GM19455 (cell line): Measurements from ENCODE around the gene TAF11L2.
"Not testable (repeated sequence)": the region's sequence is repeated elsewhere in the genome, so short reads cannot be mapped to it uniquely, and the experiment has no call there.

Source experiments
- ATAC-seq: cut with Tn5 transposase; IDR thresholded peaks from one replicate; pipeline ENCODE4 v1.9.1; 2021; ENCODE audit not compliant: unreplicated experiment

TAF11L2 gene

GRCh38 chr5:17497931-17498330 is at the start of gene TAF11L2:
TAF11L2 (plus strand) TSS chr5:17498231.
- ATAC-seq: not testable (repeated sequence)

- ATAC-seq: no peak
Observed at GRCh38 chr5:17448877-17449276, 49.2 kb upstream of the TAF11L2 start.

- ATAC-seq: no peak
Observed at GRCh38 chr5:17452936-17453335, 45.1 kb upstream of the TAF11L2 start.

GRCh38 chr5:17455942-17456341 is 42.1 kb upstream of the TAF11L2 start:
- no peak for ATAC-seq

- ATAC-seq: no peak
Observed at GRCh38 chr5:17461793-17462192, 36.2 kb upstream of the TAF11L2 start.

- ATAC-seq: no peak
Observed at GRCh38 chr5:17463653-17464052, 34.4 kb upstream of the TAF11L2 start.

- ATAC-seq: no peak
Observed at GRCh38 chr5:17470064-17470463, 28.0 kb upstream of the TAF11L2 start.

- not testable (repeated sequence) for ATAC-seq
Observed at GRCh38 chr5:17475064-17475463, 23.0 kb upstream of the TAF11L2 start.

- ATAC-seq: no peak
Observed at GRCh38 chr5:17477043-17477442, 21.0 kb upstream of the TAF11L2 start.

GRCh38 chr5:17477573-17478265 is 20.3 kb upstream of the TAF11L2 start:
- ATAC-seq: no peak

GRCh38 chr5:17481378-17481777 is 16.7 kb upstream of the TAF11L2 start:
- ATAC-seq: no peak

- no peak for ATAC-seq
Observed at GRCh38 chr5:17482790-17483189, 15.2 kb upstream of the TAF11L2 start.

GRCh38 chr5:17486464-17487173 is 11.4 kb upstream of the TAF11L2 start:
- ATAC-seq: not testable (repeated sequence)

GRCh38 chr5:17487174-17487512 is 10.9 kb upstream of the TAF11L2 start:
- ATAC-seq: no peak

- not testable (repeated sequence) for ATAC-seq
Observed at GRCh38 chr5:17491257-17491656, 6.8 kb upstream of the TAF11L2 start.

- ATAC-seq: no peak
Observed at GRCh38 chr5:17492770-17493169, 5.3 kb upstream of the TAF11L2 start.

GRCh38 chr5:17497446-17497845 is 585 bp upstream of the TAF11L2 start:
- no peak for ATAC-seq

- ATAC-seq: no peak
Observed at GRCh38 chr5:17511775-17512325, 13.8 kb downstream of the TAF11L2 start.

GRCh38 chr5:17517526-17517925 is 19.5 kb downstream of the TAF11L2 start:
- not testable (repeated sequence) for ATAC-seq

- ATAC-seq: not testable (repeated sequence)
Observed at GRCh38 chr5:17518067-17518466, 20.0 kb downstream of the TAF11L2 start, which contains the start of gene TAF11L3. TAF11L3 (plus strand) TSS chr5:17518367.

GRCh38 chr5:17519508-17519907 is 21.5 kb downstream of the TAF11L2 start:
- ATAC-seq: not testable (repeated sequence)

- not testable (repeated sequence) for ATAC-seq
Observed at GRCh38 chr5:17521501-17521900, 23.5 kb downstream of the TAF11L2 start, which contains the start of gene TAF11L4. TAF11L4 (plus strand) TSS chr5:17521801.
